ENCODE measurements around the gene DHRSX. TPM values are rescaled to one million over a fixed set of nuclear protein-coding genes. Genes with fewer than 3 reads are reported as not detected.
"Not testable (repeated sequence)": the region's sequence is repeated elsewhere in the genome, so short reads cannot be mapped to it uniquely, and the experiment has no call there.

DHRSX gene
- total RNA-seq, 2 experiments from 2014 or later: 15.5 to 16.1 TPM

DNA sequence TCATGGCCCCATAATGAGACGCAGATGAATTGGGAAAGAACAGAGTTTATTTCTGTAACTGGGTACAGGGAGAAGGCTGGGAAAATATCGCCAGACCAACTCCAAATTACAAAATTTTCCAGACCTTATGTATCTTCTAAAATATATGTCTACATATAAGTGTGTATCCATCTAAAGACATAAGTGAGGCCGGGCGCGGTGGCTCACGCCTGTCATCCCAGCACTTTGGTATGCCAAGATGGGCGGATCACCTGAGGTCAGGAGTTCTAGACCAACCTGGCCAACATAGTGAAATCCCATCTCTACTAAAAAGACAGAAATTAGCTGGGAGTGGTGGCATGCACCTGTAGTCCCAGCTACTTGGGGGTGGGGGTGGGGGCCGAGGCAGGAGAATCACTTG, 11.7 kb upstream of the DHRSX start:
- H3K27me3 Mint-ChIP-seq: no peaks in the 10 kb centered on the region
- CTCF ChIA-PET: no interaction called here
- no peak overlapping the region for H3K4me3 Mint-ChIP-seq
- POLR2A ChIA-PET: no interaction called here
- no peak overlapping the region for H3K27ac Mint-ChIP-seq
- no peaks in the 10 kb centered on the region for H3K36me3 Mint-ChIP-seq (ENCODE audit: low read depth)
- H3K4me1 Mint-ChIP-seq: peaks cover 7% of the 10 kb centered on the region
- no peak for DNase-seq
- H3K9me3 Mint-ChIP-seq: no peaks in the 10 kb centered on the region

DNA sequence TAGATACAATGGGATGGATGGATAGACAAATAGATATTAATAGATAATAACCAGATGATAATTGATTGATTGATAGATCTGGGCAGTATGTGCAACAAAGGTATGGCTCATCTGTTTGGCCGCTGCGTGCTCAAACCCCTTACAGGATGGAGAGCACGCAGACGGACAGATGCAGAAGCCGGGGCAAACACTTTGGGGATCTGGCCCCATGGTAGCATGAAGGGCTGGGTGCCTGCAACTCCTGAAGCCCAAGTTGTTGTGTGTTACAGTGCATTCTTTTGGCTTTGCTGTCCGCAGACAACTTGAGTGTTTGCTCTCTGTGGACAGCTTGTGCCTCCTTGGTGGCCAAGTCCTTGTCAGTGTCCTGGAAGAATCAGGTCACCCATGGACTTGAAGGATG, 10.6 kb upstream of the DHRSX start:
- ChIA-PET CTCF (no interaction called here), POLR2A (no interaction called here)
- no peaks in the 10 kb centered on the region for H3K9me3 Mint-ChIP-seq
- no peak for DNase-seq
- H3K27ac Mint-ChIP-seq: no peak overlapping the region
- peaks cover 4% of the 10 kb centered on the region for H3K4me1 Mint-ChIP-seq
- H3K27me3 Mint-ChIP-seq: no peaks in the 10 kb centered on the region
- H3K36me3 Mint-ChIP-seq (ENCODE audit: low read depth): no peaks in the 10 kb centered on the region
- no peak overlapping the region for H3K4me3 Mint-ChIP-seq

DNA sequence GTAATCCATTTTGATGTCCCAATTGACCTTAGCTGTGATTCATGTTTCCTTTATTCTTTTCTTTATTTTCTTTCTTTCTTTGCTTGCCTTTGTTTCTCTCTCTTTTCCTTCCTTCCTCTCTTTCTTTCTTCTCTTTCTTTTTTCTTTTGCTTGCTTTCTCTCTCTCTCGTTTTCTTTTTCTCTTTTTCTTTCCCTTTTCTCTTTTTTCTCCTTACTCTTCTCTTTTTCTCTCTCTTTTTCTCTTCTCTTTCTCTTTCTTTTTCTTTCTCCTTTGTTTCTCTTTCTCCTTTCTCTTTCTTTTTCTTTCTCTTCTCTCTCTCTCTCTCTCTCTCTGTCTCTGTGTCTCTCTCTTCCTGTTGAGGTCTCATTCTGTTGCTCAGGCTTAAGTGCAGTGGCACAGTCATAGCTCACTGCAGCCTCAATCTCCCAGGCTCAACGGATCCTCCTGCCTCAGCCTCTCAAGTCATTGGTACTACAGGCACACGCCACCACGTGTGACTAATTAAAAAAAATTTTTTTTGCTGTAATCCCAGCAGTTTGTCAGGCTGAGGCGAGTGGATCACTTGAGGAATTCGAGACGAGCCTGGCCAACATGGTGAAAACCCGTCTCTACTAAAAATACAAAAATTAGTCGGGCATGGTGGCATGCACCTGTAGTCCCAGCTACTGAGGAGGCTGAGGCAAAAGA, 8.0 kb upstream of the DHRSX start:
- ChIA-PET POLR2A (no interaction called here), CTCF (no interaction called here)
- no peaks in the 10 kb centered on the region for H3K36me3 Mint-ChIP-seq (ENCODE audit: low read depth)
- no peak overlapping the region for H3K4me3 Mint-ChIP-seq
- no peaks in the 10 kb centered on the region for H3K9me3 Mint-ChIP-seq
- no peak for DNase-seq
- H3K27me3 Mint-ChIP-seq: no peaks in the 10 kb centered on the region
- peak overlapping the region; percentile 50 for H3K27ac Mint-ChIP-seq
- H3K4me1 Mint-ChIP-seq: peaks cover 4% of the 10 kb centered on the region

- Mint-ChIP-seq H3K27me3 (no peaks in the 10 kb centered on the region), H3K36me3 (ENCODE audit: low read depth) (no peaks in the 10 kb centered on the region), H3K9me3 (no peaks in the 10 kb centered on the region), H3K4me3 (no peak overlapping the region), H3K4me1 (peaks cover 4% of the 10 kb centered on the region), H3K27ac (no peak overlapping the region)
- ChIA-PET POLR2A (no interaction called here), CTCF (no interaction called here)
- no peak for DNase-seq
Measured at GRCh38 chrX:2507904-2508627, 7.3 kb upstream of the DHRSX start.

- H3K36me3 Mint-ChIP-seq (ENCODE audit: low read depth): no peaks in the 10 kb centered on the region
- peaks cover 4% of the 10 kb centered on the region for H3K4me1 Mint-ChIP-seq
- H3K27me3 Mint-ChIP-seq: no peaks in the 10 kb centered on the region
- ChIA-PET CTCF (no interaction called here), POLR2A (no interaction called here)
- H3K9me3 Mint-ChIP-seq: no peaks in the 10 kb centered on the region
- no peak for DNase-seq
- H3K27ac Mint-ChIP-seq: no peak overlapping the region
- H3K4me3 Mint-ChIP-seq: no peak overlapping the region
Measured at GRCh38 chrX:2507196-2507595, 6.4 kb upstream of the DHRSX start.

- H3K27me3 Mint-ChIP-seq; H3K36me3 Mint-ChIP-seq (ENCODE audit: low read depth); H3K4me3 Mint-ChIP-seq; H3K27ac Mint-ChIP-seq; H3K4me1 Mint-ChIP-seq; DNase-seq; CTCF ChIA-PET; POLR2A ChIA-PET; H3K9me3 Mint-ChIP-seq: not testable (repeated sequence)
Measured at GRCh38 chrX:2505341-2505740, 4.6 kb upstream of the DHRSX start.

DNA sequence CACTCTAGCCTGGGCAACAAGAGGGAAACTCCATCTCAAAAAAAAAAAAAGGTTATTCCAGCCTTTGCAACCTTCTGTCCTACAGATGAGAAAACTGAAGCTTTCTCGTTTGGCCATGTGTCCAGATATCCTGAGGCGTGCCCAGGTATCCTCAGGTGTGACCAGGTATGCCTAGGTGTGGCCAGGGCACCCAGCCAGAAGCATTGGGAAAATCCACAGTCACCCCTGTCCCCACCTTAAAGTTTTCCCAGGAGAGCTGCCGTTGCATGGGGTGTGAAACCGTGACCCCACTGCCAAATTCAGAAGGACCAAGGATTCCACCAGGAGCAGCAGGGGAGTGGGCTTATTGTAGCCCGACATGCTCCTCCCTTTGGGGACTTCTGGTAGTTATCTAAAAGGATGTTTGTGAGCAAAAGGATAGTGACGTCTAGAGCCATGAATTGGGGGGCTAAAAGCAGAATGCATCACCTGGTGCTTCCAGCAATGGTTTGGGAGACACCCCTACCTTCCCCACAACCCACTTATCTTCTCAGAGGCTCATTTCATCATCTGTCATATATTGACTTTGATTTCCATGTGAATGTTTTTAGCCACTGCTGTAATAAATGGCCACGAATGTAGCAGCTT, 4.0 kb upstream of the DHRSX start:
- POLR2A ChIA-PET: no interaction called here
- no peak overlapping the region for H3K4me3 Mint-ChIP-seq
- no peak for DNase-seq
- no peaks in the 10 kb centered on the region for H3K9me3 Mint-ChIP-seq
- no peaks in the 10 kb centered on the region for H3K36me3 Mint-ChIP-seq (ENCODE audit: low read depth)
- CTCF ChIA-PET: no interaction called here
- H3K27ac Mint-ChIP-seq: no peak overlapping the region
- no peaks in the 10 kb centered on the region for H3K27me3 Mint-ChIP-seq
- peaks cover 7% of the 10 kb centered on the region for H3K4me1 Mint-ChIP-seq

GRCh38 chrX:2503591-2504500, 3.1 kb upstream of the DHRSX start:
- Mint-ChIP-seq H3K36me3 (ENCODE audit: low read depth) (no peaks in the 10 kb centered on the region), H3K27ac (no peak overlapping the region), H3K4me1 (peaks cover 16% of the 10 kb centered on the region), H3K4me3 (no peak overlapping the region), H3K9me3 (no peaks in the 10 kb centered on the region), H3K27me3 (no peaks in the 10 kb centered on the region)
- CTCF ChIA-PET: no interaction called here
- no peak for DNase-seq
- POLR2A ChIA-PET: no interaction called here

GRCh38 chrX:2502668-2503519, 2.1 kb upstream of the DHRSX start:
- no peak for DNase-seq
- ChIA-PET POLR2A (no interaction called here), CTCF (no interaction called here)
- Mint-ChIP-seq H3K36me3 (ENCODE audit: low read depth) (peaks cover 3% of the 10 kb centered on the region), H3K9me3 (no peaks in the 10 kb centered on the region), H3K27me3 (no peaks in the 10 kb centered on the region), H3K4me3 (no peak overlapping the region), H3K4me1 (peaks cover 22% of the 10 kb centered on the region), H3K27ac (peak overlapping the region; percentile 78)

DNA sequence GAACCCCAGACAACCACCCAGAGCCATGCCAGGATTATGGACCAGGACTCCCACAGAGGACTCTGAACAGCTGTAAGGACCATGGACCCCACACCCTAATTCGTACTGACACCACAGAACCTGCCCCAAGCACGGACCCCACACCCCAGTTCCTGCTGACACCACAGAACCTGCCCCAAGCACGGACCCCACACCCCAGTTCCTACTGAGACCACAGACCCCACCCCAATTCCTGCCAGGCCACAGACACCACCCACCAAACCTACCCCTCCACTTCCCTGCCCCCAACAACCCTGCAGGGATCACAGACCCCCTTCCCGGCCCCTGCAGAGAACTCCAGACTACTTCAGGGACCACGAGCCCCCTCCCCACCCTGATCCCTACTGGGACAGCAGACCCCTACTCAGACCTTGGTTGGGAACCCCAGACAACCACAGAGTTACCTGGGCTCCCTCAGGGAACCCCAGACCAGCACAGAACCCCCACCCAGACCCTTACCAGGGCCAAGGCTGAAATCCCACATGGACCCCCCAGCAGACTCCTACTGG, 1.4 kb upstream of the DHRSX start:
- Mint-ChIP-seq H3K27ac (peak overlapping the region; percentile 84), H3K4me1 (peaks cover 29% of the 10 kb centered on the region), H3K36me3 (ENCODE audit: low read depth) (peaks cover 9% of the 10 kb centered on the region), H3K4me3 (peak overlapping the region; percentile 69), H3K9me3 (no peaks in the 10 kb centered on the region), H3K27me3 (no peaks in the 10 kb centered on the region)
- no peak for DNase-seq
- CTCF ChIA-PET: no interaction called here
- POLR2A ChIA-PET: no interaction called here

DNA sequence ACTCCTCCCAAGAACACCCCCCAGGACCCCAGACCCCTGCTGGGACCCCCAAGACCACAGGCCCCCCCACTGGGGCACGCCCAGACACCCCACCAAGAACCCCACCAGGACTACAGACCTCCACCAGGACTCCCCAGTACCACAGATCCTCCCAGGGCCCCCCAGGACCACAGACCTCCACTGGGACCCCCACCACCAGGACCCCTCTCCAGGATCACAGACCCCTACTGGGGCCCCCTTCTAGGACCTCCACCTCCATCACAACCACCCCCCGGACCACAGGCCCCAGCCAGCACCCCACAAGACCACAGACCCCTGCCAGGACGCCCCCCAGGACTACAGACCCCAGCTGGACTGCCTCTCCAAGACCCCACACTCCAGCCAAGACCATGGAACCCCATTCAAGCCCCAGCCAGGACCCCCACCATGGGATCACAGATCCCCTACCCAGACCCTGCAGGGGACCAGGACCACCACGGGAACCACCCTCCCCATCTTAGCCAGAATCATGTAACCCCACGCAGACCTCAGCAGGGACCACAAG, 855 bp upstream of the DHRSX start:
- no peaks in the 10 kb centered on the region for H3K9me3 Mint-ChIP-seq
- ChIA-PET POLR2A (no interaction called here), CTCF (no interaction called here)
- peaks cover 9% of the 10 kb centered on the region for H3K36me3 Mint-ChIP-seq (ENCODE audit: low read depth)
- peak overlapping the region; percentile 69 for H3K4me3 Mint-ChIP-seq
- H3K4me1 Mint-ChIP-seq: peaks cover 29% of the 10 kb centered on the region
- H3K27me3 Mint-ChIP-seq: no peaks in the 10 kb centered on the region
- no peak for DNase-seq
- H3K27ac Mint-ChIP-seq: peak overlapping the region; percentile 84
